GM06990 (cell line): ENCODE results near the gene ACVR1.

Experiments
- DNase-seq: peaks from one replicate; pipeline ENCODE4 v3.0.0-alpha.2; 2011; ENCODE audit not compliant: insufficient read length; ENCODE audit errors: extremely low read depth
- H3K27me3 ChIP-seq: replicated peaks from 2 replicates; pipeline ENCODE4 v1.6.0; 2011; ENCODE audit warnings: low read length; ENCODE audit not compliant: control insufficient read depth, insufficient read depth
- H3K36me3 ChIP-seq: 2 replicates; pipeline ENCODE4 v1.5.1; 2011; ENCODE audit warnings: low read length; ENCODE audit not compliant: control insufficient read depth, insufficient read depth
- H3K4me3 ChIP-seq: replicated peaks from 2 replicates; pipeline ENCODE4 v1.5.1; 2011; ENCODE audit warnings: low read depth, mild to moderate bottlenecking, control low read depth, low read length
- CTCF ChIP-seq: IDR thresholded peaks from 2 replicates; pipeline ENCODE4 v1.5.1; 2011; ENCODE audit warnings: low read length, control low read depth, mild to moderate bottlenecking, inconsistent platforms; ENCODE audit not compliant: insufficient read depth, poor library complexity, severe bottlenecking

ACVR1 gene

GRCh38 chr2:157819761-157820160, 56.4 kb downstream of the ACVR1 start:
- TF ChIP-seq CTCF = no peak
- DNase-seq = no peak
- Histone ChIP-seq H3K36me3 (no peaks in the 10 kb centered on the region), H3K4me3 (no peak overlapping the region), H3K27me3 (no peaks in the 10 kb centered on the region)

- no peaks in the 10 kb centered on the region for H3K27me3 ChIP-seq
- no peaks in the 10 kb centered on the region for H3K36me3 ChIP-seq
- TF ChIP-seq CTCF = no peak
- DNase-seq = no peak
- no peak overlapping the region for H3K4me3 ChIP-seq
These were observed 57.9 kb downstream of the ACVR1 start for GRCh38 chr2:157818227-157818626.

GRCh38 chr2:157815421-157815820, 60.7 kb downstream of the ACVR1 start:
- Histone ChIP-seq H3K27me3 (no peaks in the 10 kb centered on the region), H3K4me3 (no peak overlapping the region), H3K36me3 (no peaks in the 10 kb centered on the region)
- TF ChIP-seq CTCF = no peak
- DNase-seq = no peak

GRCh38 chr2:157813467-157813866, 62.7 kb downstream of the ACVR1 start:
- Histone ChIP-seq H3K4me3 (no peak overlapping the region), H3K27me3 (no peaks in the 10 kb centered on the region), H3K36me3 (no peaks in the 10 kb centered on the region)
- no peak for DNase-seq
- no peak for TF ChIP-seq CTCF

- no peak overlapping the region for H3K4me3 ChIP-seq
- DNase-seq = no peak
- TF ChIP-seq CTCF = no peak
These were observed 66.1 kb downstream of the ACVR1 start for GRCh38 chr2:157810037-157810436.

GRCh38 chr2:157809212-157809611, 66.9 kb downstream of the ACVR1 start:
- no peak for TF ChIP-seq CTCF
- no peaks in the 10 kb centered on the region for H3K36me3 ChIP-seq
- DNase-seq = no peak

More at GRCh38 chr2:157810037-157810436, 66.1 kb downstream of the ACVR1 start:
- Histone ChIP-seq H3K36me3 (no peaks in the 10 kb centered on the region), H3K27me3 (no peaks in the 10 kb centered on the region)

More at GRCh38 chr2:157809212-157809611, 66.9 kb downstream of the ACVR1 start:
- H3K27me3 ChIP-seq = no peaks in the 10 kb centered on the region
- no peak overlapping the region for H3K4me3 ChIP-seq
